HCT116 (cell line): ENCODE data around the gene DOC2A.

ENCODE experiments used
- CTCF ChIP-seq, 3 experiments: fragments of 200-600 bp in 1 of 3; sonication (generic) in 1 of 3; IDR thresholded peaks in 2 of 3; conservative IDR thresholded peaks in 1 of 3; 2 replicates each; pipeline ENCODE4 v1.5.1; 2012 to 2017; ENCODE audit warnings: low read depth in 2 of 3, low read length in 2 of 3, antibody characterized with exemption in 1 of 3, borderline replicate concordance in 1 of 3, control low read depth in 1 of 3, mild to moderate bottlenecking in 1 of 3, mixed read lengths in 1 of 3, mixed run types in 1 of 3, moderate library complexity in 1 of 3; ENCODE audit not compliant: insufficient read depth in 1 of 3
- EZH2 ChIP-seq: fragments of 200-600 bp; sonication (generic); IDR thresholded peaks from 2 replicates; pipeline ENCODE4 v1.6.1; 2017; ENCODE audit warnings: antibody characterized with exemption, mixed run types
- EZH2phosphoT487 ChIP-seq: fragments of 200-600 bp; IDR thresholded peaks from 2 replicates; pipeline ENCODE4 v1.6.1; 2018; ENCODE audit warnings: antibody characterized with exemption, borderline replicate concordance
- MAX ChIP-seq: IDR thresholded peaks from 2 replicates; pipeline ENCODE4 v1.6.1; 2012
- POLR2A ChIP-seq: IDR thresholded peaks from 2 replicates; pipeline ENCODE4 v1.7.0; 2011; ENCODE audit warnings: borderline replicate concordance; ENCODE audit not compliant: insufficient read depth, insufficient read length; ENCODE audit errors: extremely low read depth
- POLR2AphosphoS5 ChIP-seq: IDR thresholded peaks from 2 replicates; pipeline ENCODE4 v1.6.1; 2011; ENCODE audit warnings: mild to moderate bottlenecking, low read depth, low read length, moderate library complexity
- REST ChIP-seq: IDR thresholded peaks from 2 replicates; pipeline ENCODE4 v1.6.1; 2012; ENCODE audit warnings: low read depth
- SP1 ChIP-seq: IDR thresholded peaks from 2 replicates; pipeline ENCODE4 v1.6.1; 2012; ENCODE audit warnings: low read depth
- SRF ChIP-seq: IDR thresholded peaks from 2 replicates; pipeline ENCODE4 v1.6.1; 2012; ENCODE audit warnings: low read depth
- TCF7L2 ChIP-seq: IDR thresholded peaks from 2 replicates; pipeline ENCODE4 v1.7.0; 2011; ENCODE audit warnings: borderline replicate concordance, inconsistent platforms; ENCODE audit not compliant: insufficient read depth, insufficient read length; ENCODE audit errors: extremely low read depth
- YY1 ChIP-seq: IDR thresholded peaks from 2 replicates; pipeline ENCODE4 v1.6.1; 2011; ENCODE audit warnings: low read length, low read depth, moderate library complexity, mild to moderate bottlenecking; ENCODE audit not compliant: insufficient replicate concordance; ENCODE audit errors: extremely low read depth
- ZFX ChIP-seq: fragments of 450-650 bp; IDR thresholded peaks from 2 replicates; pipeline ENCODE4 v1.6.1; 2017
- ZNF274 ChIP-seq: fragments of 200-500 bp; sonication (Bioruptor generic); IDR thresholded peaks from 2 replicates; pipeline ENCODE4 v1.6.1; 2014; ENCODE audit warnings: mild to moderate bottlenecking, low read depth, low read length, inconsistent platforms

GRCh38 chr16:30023586-30023985, 12.8 kb upstream of the DOC2A start:
- TF ChIP-seq REST (no peak), CTCF (IDR thresholded peaks at IDR 0.05 in 2 of 3, conservative IDR thresholded peaks at IDR 0.05 in 1 of 3; ENCODE audit: borderline replicate concordance in 1 of 3, insufficient read depth in 1 of 3, low read depth in 2 of 3, low read length in 2 of 3) (no peak), ZFX (no peak), POLR2AphosphoS5 (no peak), YY1 (no peak), POLR2A (no peak), EZH2phosphoT487 (no peak), SP1 (no peak), EZH2 (no peak), ZNF274 (no peak), MAX (no peak), TCF7L2 (no peak), SRF (no peak)
